ENCODE data around the gene ARID1B.

GRCh38 chr6:156910011-156910334, 132.8 kb downstream of the ARID1B start:
- TF ChIP-seq, protein P1, sequence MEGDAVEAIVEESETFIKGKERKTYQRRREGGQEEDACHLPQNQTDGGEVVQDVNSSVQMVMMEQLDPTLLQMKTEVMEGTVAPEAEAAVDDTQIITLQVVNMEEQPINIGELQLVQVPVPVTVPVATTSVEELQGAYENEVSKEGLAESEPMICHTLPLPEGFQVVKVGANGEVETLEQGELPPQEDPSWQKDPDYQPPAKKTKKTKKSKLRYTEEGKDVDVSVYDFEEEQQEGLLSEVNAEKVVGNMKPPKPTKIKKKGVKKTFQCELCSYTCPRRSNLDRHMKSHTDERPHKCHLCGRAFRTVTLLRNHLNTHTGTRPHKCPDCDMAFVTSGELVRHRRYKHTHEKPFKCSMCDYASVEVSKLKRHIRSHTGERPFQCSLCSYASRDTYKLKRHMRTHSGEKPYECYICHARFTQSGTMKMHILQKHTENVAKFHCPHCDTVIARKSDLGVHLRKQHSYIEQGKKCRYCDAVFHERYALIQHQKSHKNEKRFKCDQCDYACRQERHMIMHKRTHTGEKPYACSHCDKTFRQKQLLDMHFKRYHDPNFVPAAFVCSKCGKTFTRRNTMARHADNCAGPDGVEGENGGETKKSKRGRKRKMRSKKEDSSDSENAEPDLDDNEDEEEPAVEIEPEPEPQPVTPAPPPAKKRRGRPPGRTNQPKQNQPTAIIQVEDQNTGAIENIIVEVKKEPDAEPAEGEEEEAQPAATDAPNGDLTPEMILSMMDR (conservative IDR thresholded peaks at IDR 0.05; ENCODE audit: low read depth, low read length) = no peak
- TF ChIP-seq EZH2 (IDR thresholded peaks at IDR 0.05; ENCODE audit: borderline replicate concordance, low read depth, low read length, poor library complexity, severe bottlenecking) = no peak
